8988T (cell line): ENCODE results near the gene ETV7.
"Not testable (repeated sequence)": the region's sequence is repeated elsewhere in the genome, so short reads cannot be mapped to it uniquely, and the experiment has no call there.

Experiments
- DNase-seq: peaks from one replicate; pipeline ENCODE4 v3.0.0; 2011

Gene ETV7

DNA sequence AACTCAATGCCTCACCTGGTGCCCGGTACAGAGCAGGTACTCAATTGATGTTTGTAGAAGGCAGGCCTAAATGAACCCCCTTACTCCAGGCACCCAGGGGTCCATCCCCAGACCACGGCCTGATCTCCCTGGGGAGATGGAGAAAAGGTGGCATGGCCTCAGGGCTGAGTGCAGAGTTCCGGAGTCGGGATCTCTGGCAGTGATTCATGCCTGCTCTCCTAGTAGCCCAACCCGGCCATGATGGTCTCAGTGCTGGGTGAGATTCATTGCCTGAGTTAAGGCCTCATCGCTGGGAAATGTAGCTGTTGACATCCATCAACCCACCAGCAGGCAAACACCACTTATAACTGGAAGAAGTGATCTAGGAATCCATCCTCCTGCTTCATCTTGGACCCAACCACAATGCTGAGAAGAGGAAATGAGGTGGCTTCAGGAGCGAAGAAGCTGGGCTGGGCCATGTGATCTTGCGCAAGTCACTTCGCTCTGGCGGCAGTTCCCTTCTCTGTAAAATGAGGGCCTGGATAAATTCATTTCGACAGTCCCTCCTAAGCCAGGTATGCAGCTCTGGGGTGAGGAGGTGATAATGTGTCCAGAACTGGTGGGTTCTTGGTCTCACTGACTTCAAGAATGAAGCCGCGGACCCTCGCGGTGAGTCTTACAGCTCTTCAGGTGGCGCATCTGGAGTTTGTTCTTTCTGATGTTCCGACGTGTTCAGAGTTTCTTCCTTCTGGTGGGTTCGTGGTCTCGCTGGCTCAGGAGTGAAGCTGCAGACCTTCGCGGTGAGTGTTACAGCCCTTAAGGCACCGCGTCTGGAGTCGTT lies 24.7 kb downstream of the ETV7 start:
- DNase-seq: no peak

- no peak for DNase-seq
These were observed 26.4 kb downstream of the ETV7 start for GRCh38 chr6:36361071-36361470.

DNA sequence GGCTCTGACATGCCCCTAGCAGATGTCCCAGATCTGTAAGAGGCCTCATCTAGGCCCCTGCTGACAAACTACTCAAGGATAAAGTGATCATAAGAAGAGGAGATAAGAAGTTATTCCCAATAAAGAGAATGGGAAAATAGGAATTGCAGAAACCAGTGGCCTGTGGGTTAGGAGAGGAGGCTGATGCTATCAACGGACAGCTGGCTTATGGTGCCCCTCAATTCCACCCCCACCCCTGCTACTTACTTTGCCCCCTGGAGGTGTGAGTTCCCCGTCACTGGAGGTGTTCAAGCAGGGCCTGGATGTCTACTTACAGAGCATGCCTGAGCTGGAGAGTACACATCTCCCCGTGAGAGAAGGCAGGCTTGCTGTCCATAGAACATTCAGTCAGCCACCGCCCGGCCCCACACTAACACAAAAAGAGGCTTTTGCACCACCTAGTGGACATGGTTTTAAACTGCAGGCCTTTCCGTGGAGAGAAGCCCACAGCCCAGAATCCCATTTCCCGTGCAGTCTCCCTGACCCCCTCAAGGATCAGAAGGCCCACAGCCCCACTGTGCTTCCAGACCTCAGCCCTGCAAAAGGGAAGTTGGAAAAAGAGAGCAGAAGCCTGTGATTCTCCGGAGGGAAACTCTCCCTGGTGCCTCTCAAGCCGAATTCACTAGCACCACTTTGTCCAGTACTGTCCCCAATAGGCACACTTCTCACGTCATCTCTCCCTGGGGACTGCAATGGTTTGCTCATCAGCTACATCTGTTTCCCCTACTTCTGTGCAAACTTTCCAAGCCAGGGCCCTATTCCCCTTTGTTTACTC lies 27.0 kb downstream of the ETV7 start:
- DNase-seq: peak; percentile 85

DNA sequence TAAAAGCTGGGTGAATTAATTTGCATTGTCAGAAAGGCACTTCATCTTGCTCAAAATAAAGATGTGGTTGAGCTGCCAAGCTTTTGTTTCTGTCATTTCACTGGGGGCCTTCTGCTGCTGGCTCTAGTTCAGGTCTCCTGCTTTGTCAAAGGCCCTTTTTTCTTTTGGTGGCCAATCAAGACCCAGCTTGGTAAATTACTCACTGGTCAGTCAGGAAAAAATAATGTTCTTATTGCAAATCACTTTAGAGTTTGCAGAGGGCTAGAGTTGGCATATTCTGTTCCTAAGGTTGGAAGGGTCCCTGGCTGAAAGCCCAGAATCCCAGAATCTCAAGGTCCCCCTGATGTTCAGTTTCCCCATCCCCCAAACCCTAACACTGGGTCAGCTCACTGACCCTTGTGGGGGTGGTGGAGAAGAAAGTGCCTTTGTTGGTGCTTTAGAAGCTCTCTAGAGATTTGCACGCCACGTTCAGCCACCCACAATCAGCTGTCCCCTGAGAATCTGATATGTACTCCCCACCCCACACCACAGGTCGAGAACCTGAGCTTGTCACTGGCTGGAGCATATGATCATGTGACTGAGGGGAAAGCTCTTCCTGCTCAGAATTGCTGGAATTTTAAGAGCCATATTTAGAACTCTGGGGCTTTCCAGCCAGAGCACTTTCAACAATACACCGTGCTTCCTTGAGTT lies 29.1 kb downstream of the ETV7 start:
- no peak for DNase-seq

- no peak for DNase-seq
These were observed 29.6 kb downstream of the ETV7 start for GRCh38 chr6:36357872-36358225.

- no peak for DNase-seq
These were observed 31.6 kb downstream of the ETV7 start for GRCh38 chr6:36355819-36356218.

DNA sequence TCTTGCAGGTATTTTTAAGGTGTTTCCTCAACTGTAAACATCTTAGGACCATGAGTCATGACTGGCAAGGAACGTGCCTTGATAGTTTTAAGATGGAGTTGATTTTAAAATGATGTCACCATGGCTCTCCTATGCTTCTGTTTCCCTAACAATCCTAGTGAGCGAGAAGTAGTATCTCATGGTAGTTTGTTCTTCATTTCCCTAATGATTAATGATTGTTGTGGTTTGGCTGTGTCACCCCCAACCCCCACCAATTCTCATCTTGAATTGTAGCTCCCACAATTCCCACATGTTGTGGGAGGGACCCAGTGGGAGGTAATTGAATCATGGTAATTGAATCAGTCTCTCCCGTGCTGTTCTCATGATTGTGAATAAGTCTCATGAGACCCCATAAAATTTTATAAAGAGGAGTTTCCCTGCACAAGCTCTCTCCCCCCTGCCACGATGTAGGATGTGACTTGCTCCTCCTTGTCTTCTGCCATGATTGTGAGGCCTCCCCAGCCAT lies 34.0 kb downstream of the ETV7 start:
- DNase-seq: no peak

- DNase-seq: no peak
These were observed 34.9 kb downstream of the ETV7 start for GRCh38 chr6:36352477-36353157.

- DNase-seq: no peak
These were observed 36.5 kb downstream of the ETV7 start for GRCh38 chr6:36350681-36351571.

DNA sequence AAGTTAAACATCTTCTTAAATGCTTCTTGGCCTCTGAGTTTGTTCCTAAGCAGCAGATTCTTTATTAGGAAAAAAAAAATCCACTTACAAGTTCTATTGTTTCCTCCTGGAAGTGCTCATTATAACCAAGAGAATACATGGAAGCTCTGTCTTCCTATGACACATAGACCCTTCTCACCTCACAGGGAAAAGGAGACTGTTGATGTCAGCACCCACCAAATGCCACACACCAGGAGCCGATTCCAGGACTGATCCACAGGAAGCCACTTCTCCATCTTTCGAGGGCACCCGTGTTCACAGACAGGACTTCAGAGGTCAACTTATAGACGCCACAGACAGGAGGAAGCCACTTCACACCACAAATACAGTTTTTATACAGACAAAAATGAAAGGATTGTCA lies 37.4 kb downstream of the ETV7 start:
- no peak for DNase-seq

- no peak for DNase-seq
These were observed 38.2 kb downstream of the ETV7 start for GRCh38 chr6:36349240-36349639.

DNA sequence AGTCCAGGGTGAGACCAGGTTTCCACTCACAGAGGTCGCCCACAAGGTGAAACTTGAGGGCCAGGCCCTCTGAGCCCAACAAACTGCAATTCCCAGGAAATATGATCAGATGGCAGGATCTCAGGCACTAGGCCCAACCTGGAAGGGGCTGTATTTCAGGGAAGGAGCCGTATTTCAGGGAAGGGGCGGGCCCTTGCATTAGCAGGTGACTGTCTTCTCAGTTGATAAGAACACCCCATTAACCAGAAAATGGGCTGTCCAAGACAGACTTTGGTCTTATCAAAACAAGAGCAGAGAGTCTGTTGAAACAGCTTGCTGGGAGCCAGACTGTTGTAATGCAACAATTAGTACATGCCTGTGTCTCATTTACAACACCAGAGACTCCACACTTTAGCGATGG lies 39.8 kb downstream of the ETV7 start:
- DNase-seq: no peak

DNA sequence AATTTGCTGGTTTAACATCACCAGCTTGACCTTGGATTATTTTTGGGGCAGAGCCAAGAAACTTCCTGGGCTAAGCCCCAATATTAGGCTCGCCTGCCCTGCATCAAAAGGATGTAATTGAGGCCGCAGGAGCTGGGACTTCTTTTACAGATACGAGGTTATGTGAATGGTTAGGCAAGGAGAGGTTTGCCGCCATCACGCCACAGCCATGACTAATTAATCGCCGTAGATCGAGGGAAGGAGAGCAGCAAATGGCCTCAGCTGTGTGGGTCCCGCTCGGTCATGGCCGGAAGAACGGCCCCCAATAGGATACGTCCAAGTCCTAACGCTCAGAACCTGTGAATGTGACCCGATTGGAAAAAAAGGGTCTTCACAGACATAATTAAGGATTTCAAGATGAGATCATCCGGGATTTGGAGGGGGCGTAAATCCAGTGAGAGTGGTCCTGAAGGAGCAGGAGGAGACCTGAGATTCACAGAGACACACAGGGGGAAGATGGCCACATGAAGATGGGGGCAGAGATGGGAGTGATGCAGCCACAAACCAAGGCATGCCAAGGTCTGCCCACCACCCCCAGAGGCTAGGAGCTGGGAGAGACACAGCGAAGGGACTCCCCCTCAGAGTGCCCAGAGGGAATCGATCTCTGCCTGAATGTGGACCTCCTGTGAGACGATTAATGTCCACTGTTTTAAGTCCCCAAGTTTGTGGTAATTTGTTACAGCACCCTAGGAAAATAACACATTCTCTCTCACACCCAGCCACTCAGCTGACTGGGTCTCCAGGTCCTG lies 40.8 kb downstream of the ETV7 start:
- no peak for DNase-seq

DNA sequence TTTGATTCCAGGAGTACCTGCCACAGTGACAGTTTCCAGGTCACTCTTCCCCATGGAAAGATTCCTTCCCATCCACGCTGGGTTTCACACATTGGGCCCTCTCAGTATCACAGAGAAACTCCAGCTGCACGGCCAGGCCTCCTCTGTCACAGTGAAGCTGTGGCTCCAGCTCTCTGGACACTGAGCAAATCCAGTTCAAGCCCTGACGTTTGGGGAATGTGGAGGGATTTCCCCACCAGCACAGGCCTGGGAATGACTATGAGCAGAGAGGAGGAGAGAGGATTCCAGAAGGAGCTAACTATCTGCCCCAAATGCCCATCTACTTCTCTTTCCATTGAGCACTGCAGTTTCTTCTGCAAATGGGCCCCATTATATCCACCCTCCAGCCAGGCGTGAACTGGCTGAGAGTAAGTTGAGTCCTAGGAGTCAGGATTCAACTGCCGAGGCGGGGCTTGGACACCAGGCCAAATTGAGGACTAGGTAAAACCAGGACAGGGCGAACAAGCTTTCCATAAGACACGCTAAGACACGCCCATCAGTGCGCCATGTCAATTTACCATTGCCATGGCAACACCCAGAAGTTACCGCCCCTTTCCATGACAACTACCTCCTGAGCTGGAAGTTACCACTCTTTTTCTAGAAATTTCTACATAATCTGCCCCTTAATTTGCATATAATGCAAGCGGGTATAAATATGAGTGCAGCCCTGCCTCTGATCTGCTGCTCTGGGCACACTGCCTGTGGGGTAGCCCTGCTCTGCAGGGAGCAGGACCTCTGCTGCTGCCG lies 41.6 kb downstream of the ETV7 start:
- no peak for DNase-seq

- no peak for DNase-seq
These were observed 44.3 kb downstream of the ETV7 start for GRCh38 chr6:36343109-36343680.

GRCh38 chr6:36340618-36341454 lies 46.6 kb downstream of the ETV7 start:
- peak; percentile 73 for DNase-seq

DNA sequence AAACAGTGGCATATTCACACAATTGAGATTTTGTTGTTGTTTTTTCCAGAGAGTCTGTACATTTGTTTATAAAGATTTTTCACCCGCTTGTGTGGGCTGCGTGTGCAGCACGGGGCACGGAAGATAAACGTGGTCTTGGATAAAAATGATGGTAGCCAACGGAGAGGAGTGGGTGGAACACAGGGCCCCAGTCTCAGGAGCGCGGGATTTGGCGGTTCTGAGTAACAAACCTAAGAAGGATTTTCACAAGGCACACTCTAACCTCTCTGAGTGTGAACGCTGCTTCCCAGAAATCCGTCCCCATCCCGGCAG lies 47.2 kb downstream of the ETV7 start:
- DNase-seq: no peak

DNA sequence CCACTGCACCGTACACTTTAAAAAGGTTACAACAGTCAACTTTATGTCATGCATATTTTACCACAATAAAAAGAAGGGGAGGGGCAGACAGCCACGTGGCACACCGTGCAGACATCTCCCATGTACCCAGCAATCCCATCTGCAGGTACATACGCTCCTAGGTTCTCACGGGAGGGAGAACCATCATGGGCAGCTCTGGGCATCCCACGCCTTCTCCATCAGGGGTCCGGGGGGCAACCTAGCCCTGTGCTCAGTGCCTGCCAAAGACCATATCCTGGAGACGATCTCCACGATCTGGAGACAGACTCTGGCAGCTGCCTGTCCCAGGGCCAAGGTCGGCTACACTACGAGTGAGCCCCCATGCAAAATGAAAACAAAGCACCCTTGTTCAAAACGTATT lies 48.3 kb downstream of the ETV7 start:
- no peak for DNase-seq

- DNase-seq: not testable (repeated sequence)
These were observed 49.2 kb downstream of the ETV7 start for GRCh38 chr6:36338223-36338622.
